Stimulated activated CD8-positive, alpha-beta memory T cell treated with anti-CD3 and anti-CD28 coated beads, Interleukin-4, amount 100 ng/mL, for 48 hours (primary cell): ENCODE data around the gene BCAT1.
"Not testable (repeated sequence)": the region's sequence is repeated elsewhere in the genome, so short reads cannot be mapped to it uniquely, and the experiment has no call there.

Experiments used
- DNase-seq: peaks from one replicate; pipeline ENCODE4 v3.0.0-alpha.2; 2020

Gene BCAT1

GRCh38 chr12:24898606-24899005, 50.3 kb downstream of the BCAT1 start:
- DNase-seq: no peak

GRCh38 chr12:24898185-24898584, 50.7 kb downstream of the BCAT1 start:
- no peak for DNase-seq

- no peak for DNase-seq
Observed at GRCh38 chr12:24896171-24896570, 52.7 kb downstream of the BCAT1 start.

GRCh38 chr12:24895612-24896011, 53.3 kb downstream of the BCAT1 start:
- no peak for DNase-seq

- DNase-seq: no peak
Observed at GRCh38 chr12:24894879-24895278, 54.0 kb downstream of the BCAT1 start.

GRCh38 chr12:24890048-24890803, 58.7 kb downstream of the BCAT1 start:
- DNase-seq: no peak

- no peak for DNase-seq
Observed at GRCh38 chr12:24889411-24889810, 59.5 kb downstream of the BCAT1 start.

GRCh38 chr12:24888813-24889212, 60.1 kb downstream of the BCAT1 start:
- DNase-seq: no peak

- no peak for DNase-seq
Observed at GRCh38 chr12:24884911-24885310, 64.0 kb downstream of the BCAT1 start.

- no peak for DNase-seq
Observed at GRCh38 chr12:24881724-24882371, 67.1 kb downstream of the BCAT1 start.

- DNase-seq: no peak
Observed at GRCh38 chr12:24881227-24881626, 67.7 kb downstream of the BCAT1 start.

GRCh38 chr12:24880732-24881131, 68.2 kb downstream of the BCAT1 start:
- no peak for DNase-seq

GRCh38 chr12:24879644-24880043, 69.3 kb downstream of the BCAT1 start:
- no peak for DNase-seq

- no peak for DNase-seq
Observed at GRCh38 chr12:24875014-24875413, 73.9 kb downstream of the BCAT1 start.

- no peak for DNase-seq
Observed at GRCh38 chr12:24872211-24872610, 76.7 kb downstream of the BCAT1 start.

- DNase-seq: not testable (repeated sequence)
Observed at GRCh38 chr12:24866139-24866538, 82.8 kb downstream of the BCAT1 start.

- no peak for DNase-seq
Observed at GRCh38 chr12:24864796-24865125, 84.1 kb downstream of the BCAT1 start.

- no peak for DNase-seq
Observed at GRCh38 chr12:24861766-24862540, 86.9 kb downstream of the BCAT1 start.

GRCh38 chr12:24860546-24860945, 88.4 kb downstream of the BCAT1 start:
- DNase-seq: no peak

- no peak for DNase-seq
Observed at GRCh38 chr12:24856541-24856940, 92.4 kb downstream of the BCAT1 start.

GRCh38 chr12:24854908-24855307, 94.0 kb downstream of the BCAT1 start:
- DNase-seq: no peak

GRCh38 chr12:24854017-24854416, 94.9 kb downstream of the BCAT1 start:
- DNase-seq: no peak

- DNase-seq: no peak
Observed at GRCh38 chr12:24853588-24853987, 95.3 kb downstream of the BCAT1 start.

GRCh38 chr12:24853094-24853493, 95.8 kb downstream of the BCAT1 start:
- no peak for DNase-seq
